IPS-18a (cell line): ENCODE measurements around the gene LRRC34.

Source experiments
- H3K27ac ChIP-seq: one replicate; pipeline ENCODE4 v1.5.1; 2013; ENCODE audit warnings: low read length
- H3K27me3 ChIP-seq: one replicate; pipeline ENCODE4 v1.6.1; 2013; ENCODE audit warnings: mild to moderate bottlenecking, low read length; ENCODE audit not compliant: control insufficient read depth, insufficient read depth
- H3K36me3 ChIP-seq: one replicate; pipeline ENCODE4 v1.6.1; 2013; ENCODE audit warnings: low read depth, low read length; ENCODE audit not compliant: control insufficient read depth
- H3K4me1 ChIP-seq: one replicate; pipeline ENCODE4 v1.6.1; 2013; ENCODE audit warnings: low read depth, low read length; ENCODE audit not compliant: control insufficient read depth
- H3K4me3 ChIP-seq: one replicate; pipeline ENCODE4 v1.5.1; 2013; ENCODE audit warnings: low read length
- H3K9ac ChIP-seq: one replicate; pipeline ENCODE4 v1.6.1; 2013; ENCODE audit warnings: mild to moderate bottlenecking, low read length, moderate library complexity
- H3K9me3 ChIP-seq: one replicate; pipeline ENCODE4 v1.6.1; 2013; ENCODE audit warnings: low read depth, low read length; ENCODE audit not compliant: control insufficient read depth

LRRC34 gene

DNA sequence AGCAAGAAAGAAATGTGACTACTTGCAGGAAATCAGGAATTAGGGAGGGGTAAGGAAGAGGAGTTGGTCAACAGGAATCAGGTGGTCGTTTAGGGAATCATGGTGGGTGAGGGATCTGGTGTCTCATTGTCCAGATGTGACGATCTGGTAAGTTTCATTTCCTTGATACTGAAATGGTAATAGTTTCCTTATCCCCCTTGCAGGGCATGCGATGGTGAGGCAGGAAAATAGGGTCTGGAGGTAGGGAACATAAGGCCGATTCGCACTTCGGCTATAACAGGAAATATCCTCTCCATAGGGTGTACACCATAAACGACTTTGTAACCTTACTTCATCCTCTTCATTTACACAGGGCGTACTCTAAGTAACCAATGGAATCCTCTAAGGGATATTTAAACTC, 574 bp upstream of the LRRC34 start:
- H3K9me3 ChIP-seq, result peaks cover 5% of the 10 kb centered on the region
- peaks cover 11% of the 10 kb centered on the region for H3K4me1 ChIP-seq
- H3K27ac ChIP-seq, result no peak overlapping the region
- H3K4me3 ChIP-seq, result peak overlapping the region; percentile 59
- H3K36me3 ChIP-seq, result no peaks in the 10 kb centered on the region
- H3K27me3 ChIP-seq, result peaks cover 40% of the 10 kb centered on the region
- no peak overlapping the region for H3K9ac ChIP-seq

DNA sequence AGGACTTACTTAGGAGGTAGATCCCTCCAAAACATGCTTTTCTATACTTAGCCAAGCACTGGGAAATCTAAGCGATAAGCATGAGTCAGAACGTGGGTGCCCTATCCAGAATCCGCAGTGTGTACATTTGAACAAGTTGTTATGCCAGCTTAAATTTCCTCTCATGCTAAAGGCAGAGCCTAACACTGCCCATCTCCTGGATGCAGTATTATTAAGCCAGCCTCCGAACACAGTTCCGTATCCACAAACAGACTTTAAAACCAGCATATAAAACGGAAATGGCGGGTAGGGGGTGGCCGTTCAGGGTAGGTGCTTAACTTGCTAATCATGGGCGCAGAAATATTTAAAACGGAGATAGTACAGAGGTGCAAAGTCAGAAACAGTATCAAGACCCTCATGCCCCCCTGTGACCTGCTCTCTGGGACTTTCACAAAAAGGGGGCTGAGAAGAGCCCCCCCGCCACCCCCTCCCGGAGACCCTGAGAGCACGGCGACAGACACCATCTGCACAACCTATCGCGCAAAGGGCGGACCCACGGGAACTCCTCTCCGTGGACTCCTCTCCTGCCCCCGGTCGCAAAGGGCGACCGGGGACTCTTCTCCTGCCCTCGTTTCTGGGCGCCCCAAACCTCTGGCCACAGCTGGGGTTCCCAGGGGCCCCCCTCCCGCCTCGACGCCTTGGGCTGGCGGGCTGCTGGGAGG, 923 bp downstream of the LRRC34 start:
- peaks cover 5% of the 10 kb centered on the region for H3K9me3 ChIP-seq
- H3K36me3 ChIP-seq, result no peaks in the 10 kb centered on the region
- H3K9ac ChIP-seq, result peak overlapping the region; percentile 53
- H3K27ac ChIP-seq, result no peak overlapping the region
- H3K27me3 ChIP-seq, result peaks cover 40% of the 10 kb centered on the region
- peak overlapping the region; percentile 59 for H3K4me3 ChIP-seq
- peaks cover 11% of the 10 kb centered on the region for H3K4me1 ChIP-seq

DNA sequence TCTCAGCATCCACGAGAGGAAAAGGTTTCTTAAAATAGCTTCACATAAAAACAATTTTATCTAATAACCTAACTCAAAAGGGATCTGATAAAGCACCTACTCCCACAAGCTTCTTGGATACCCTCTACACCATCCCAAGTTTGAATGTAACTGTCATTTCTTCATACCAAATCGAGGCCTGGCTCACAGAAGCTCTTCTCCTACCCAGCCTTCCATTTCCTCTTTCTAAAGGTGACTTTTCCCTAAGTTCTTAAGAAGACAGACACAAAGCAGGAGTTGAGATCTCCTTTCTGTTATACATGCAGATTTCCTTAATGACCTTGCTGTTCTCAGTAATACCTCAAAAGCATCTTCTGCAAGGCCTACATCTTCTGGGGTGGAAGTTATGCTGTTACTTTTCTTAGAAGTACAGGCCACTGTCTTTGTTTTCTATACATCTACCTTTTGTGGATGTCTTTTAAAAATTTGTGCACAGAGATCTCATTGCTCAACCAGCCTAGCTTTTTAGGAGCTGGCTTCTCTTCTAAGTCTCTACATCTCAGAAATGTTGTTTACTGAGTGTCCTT, 3.4 kb downstream of the LRRC34 start:
- Histone ChIP-seq H3K4me3 (no peak overlapping the region), H3K27me3 (peaks cover 33% of the 10 kb centered on the region), H3K27ac (no peak overlapping the region), H3K4me1 (peaks cover 11% of the 10 kb centered on the region), H3K9me3 (no peaks in the 10 kb centered on the region), H3K9ac (no peak overlapping the region), H3K36me3 (no peaks in the 10 kb centered on the region)

DNA sequence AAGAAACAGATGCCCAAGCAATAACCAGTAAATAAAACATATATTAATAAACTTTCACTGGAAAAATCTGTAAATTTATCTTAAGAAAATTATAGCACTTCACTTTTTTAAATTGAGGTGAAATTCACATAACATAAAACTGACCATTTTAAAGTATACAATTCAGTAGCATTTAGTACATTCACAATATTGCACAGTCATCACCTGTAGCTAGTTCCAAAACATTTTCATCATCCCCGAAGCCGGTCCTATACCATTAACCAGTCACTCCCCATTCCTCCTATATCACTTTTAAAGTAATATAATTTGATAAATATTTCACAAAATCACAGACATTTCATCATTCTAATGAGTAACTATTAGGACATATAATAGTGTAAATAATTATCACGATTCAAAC, 8.0 kb downstream of the LRRC34 start:
- Histone ChIP-seq H3K9ac (no peak overlapping the region), H3K9me3 (no peaks in the 10 kb centered on the region)

DNA sequence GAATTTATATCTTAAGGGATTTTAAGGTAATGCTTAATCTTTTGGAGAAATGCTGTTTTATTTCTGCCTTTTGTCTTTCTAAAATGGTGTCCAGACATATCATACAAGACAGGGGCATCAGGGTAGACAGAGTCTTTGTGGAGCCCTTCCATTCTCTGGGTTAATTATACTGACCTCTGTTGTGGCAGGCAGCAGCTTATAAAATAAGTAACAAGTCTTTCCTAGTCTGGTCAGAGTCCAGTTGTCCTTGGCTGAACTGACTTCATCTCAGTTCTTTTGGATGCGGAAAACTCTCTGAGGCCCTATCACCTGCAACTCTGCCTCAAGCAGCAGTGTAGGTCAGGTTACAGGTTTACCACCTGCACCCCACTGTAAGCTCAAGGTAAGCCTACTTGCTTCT, 20.3 kb downstream of the LRRC34 start:
- Histone ChIP-seq H3K27me3 (no peaks in the 10 kb centered on the region), H3K27ac (no peak overlapping the region), H3K36me3 (peaks cover 17% of the 10 kb centered on the region), H3K4me1 (no peaks in the 10 kb centered on the region), H3K4me3 (no peak overlapping the region), H3K9ac (no peak overlapping the region), H3K9me3 (no peaks in the 10 kb centered on the region)

More for the DNA sequence above, 8.0 kb downstream of the LRRC34 start:
- no peaks in the 10 kb centered on the region for H3K27me3 ChIP-seq
- no peak overlapping the region for H3K27ac ChIP-seq
- H3K4me1 ChIP-seq, result no peaks in the 10 kb centered on the region
- H3K36me3 ChIP-seq, result no peaks in the 10 kb centered on the region
- no peak overlapping the region for H3K4me3 ChIP-seq

DNA sequence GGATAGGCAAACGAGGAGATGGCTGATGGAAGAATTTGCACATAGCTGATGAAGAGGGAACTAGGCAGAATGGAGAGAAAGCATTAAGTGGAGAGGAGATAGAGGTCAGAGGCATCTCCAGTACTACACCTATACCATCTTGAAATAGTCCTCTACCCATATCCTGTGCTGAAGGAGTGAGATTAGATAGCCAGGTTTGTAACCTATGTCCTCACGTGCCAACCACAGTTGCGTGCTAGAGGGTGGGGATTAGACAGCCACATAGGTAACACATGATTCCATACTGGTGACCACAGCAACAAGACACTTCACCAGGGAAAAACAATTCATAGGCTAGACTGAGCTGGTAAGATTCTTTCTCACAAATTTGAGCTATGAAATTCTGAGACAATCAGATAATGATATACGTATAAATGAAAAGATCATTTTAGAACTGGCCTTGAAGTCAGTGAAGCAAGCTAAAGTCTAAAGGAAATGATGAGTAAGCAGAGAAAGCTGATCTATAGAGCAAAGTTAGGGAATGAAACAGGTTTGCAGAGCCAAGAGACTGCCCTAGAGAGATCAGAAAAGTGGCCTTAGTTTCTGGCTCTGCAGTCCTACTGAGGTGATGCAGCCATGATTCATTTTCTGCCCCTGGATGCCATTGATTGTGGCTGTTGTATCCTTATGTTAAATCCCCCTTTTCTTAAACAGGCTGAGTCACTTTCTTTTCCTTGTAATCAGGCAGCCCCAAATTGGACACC, 21.8 kb downstream of the LRRC34 start:
- Histone ChIP-seq H3K9ac (no peak overlapping the region), H3K27ac (no peak overlapping the region), H3K36me3 (peaks cover 31% of the 10 kb centered on the region), H3K4me1 (no peaks in the 10 kb centered on the region), H3K27me3 (no peaks in the 10 kb centered on the region), H3K9me3 (no peaks in the 10 kb centered on the region), H3K4me3 (no peak overlapping the region)

DNA sequence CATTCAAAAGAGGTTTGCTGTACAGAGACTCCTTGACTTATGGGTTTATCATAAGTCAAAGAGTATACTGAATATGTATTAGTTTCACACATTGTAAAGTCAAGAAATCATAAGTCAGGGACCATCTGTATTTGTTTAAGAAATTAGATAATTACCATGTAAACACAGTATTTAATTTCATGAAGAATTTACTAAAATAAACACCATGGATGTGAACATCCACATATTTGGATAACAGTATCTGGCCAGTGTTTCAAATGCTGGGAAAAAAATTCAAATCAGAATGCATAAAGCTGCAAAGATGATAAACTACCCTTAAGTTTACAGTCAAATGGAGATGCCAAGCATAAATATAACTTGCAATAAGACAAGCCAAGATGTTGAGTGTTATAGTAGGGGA, 22.5 kb downstream of the LRRC34 start:
- H3K9ac ChIP-seq, result no peak overlapping the region
- peaks cover 36% of the 10 kb centered on the region for H3K36me3 ChIP-seq
- H3K27ac ChIP-seq, result no peak overlapping the region
- H3K27me3 ChIP-seq, result no peaks in the 10 kb centered on the region
- H3K9me3 ChIP-seq, result no peaks in the 10 kb centered on the region
- H3K4me3 ChIP-seq, result no peak overlapping the region
- H3K4me1 ChIP-seq, result no peaks in the 10 kb centered on the region

DNA sequence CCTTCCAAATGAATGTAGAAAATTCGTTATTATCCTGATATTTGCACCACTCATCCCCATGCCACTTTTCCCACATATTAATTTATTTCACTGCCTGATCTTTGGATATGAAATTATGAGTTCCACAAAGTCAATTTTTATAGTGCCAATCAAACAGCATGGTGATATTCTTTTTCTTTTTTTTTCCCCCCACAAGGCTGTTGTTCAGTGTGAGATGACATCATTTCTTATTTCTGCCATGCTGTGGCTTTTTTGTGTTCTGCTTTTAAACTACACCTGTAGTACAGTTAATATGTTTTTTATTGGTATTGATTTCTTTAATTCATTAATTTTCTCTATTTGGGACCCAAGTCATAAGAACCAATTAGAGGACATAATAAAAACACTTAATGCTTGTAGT, 24.9 kb downstream of the LRRC34 start:
- Histone ChIP-seq H3K4me1 (no peaks in the 10 kb centered on the region), H3K4me3 (no peak overlapping the region), H3K9me3 (no peaks in the 10 kb centered on the region), H3K9ac (no peak overlapping the region), H3K27ac (no peak overlapping the region), H3K27me3 (no peaks in the 10 kb centered on the region), H3K36me3 (peaks cover 59% of the 10 kb centered on the region)

DNA sequence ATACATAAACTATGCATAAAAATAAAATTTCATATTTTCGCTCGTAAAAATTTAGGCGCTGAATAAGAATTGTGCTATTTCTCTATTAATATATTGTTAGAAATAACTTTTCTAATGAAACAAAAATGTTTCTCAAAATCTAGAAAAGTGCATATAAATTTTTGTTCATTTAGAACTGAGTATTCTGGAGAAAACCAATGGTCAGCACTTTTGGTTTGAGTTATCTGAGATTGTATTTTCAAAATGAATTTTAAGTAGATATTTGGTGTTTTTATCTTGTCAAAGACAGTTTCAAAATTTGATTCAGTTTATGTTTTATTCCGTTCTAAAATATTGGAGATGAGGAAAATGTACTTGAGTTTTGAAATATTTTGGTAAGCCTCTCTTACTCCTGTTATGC, 25.6 kb downstream of the LRRC34 start:
- Histone ChIP-seq H3K9me3 (no peaks in the 10 kb centered on the region), H3K27me3 (no peaks in the 10 kb centered on the region), H3K27ac (no peak overlapping the region), H3K4me1 (no peaks in the 10 kb centered on the region), H3K4me3 (no peak overlapping the region), H3K36me3 (peaks cover 65% of the 10 kb centered on the region), H3K9ac (no peak overlapping the region)

DNA sequence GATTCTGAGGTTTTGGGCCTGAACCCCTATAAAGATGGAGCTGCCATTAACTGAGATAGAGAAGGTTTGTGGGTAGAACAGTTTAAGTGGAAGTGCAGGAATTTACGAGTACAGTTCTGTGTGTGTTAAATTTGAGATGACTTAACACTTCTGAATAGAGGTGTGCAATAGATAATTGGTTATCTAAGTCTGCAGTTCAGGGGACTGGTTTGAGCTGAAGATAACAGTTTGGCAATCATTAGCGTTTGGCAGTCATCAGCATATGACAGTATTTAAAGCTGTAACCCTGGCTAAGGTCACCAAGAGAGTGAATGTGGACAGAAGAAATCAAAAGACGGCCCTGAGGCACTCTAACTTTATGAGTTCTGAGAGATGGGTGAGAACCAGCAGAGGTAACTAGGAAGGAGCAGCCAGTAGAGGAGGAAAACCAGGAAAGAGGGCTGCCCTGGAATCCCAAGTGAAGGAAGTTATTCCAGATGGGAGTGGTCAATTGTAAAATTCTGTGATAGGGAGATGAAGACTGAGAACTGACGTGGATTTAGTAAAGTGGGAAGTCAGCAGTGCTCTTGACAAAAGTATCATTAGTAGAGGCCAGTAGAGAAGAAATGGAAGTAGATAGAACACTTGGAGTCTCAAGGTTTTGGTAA, 31.4 kb downstream of the LRRC34 start:
- H3K4me3 ChIP-seq, result no peak overlapping the region
- H3K9me3 ChIP-seq, result no peaks in the 10 kb centered on the region
- no peaks in the 10 kb centered on the region for H3K27me3 ChIP-seq
- no peak overlapping the region for H3K27ac ChIP-seq
- peaks cover 85% of the 10 kb centered on the region for H3K36me3 ChIP-seq
- peaks cover under 1% of the 10 kb centered on the region for H3K4me1 ChIP-seq
- H3K9ac ChIP-seq, result no peak overlapping the region

DNA sequence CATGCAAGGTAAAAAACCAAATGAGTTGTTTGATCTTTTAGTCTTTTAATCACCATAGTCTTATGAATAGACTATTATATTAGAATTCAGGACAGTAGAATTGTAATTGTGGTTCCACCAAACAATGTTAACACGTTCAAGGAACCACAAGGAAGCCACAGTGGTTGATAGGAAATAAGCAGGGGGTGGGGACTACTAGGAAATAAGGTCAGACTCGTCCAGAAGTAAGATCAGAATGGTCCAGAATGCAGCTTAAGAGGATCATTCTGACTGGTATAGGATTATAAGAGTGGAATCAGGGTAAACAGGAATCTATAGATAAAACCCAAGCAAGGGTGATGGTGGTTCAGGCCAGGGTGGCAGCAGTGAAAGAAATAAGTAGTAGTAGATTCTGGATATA, 32.0 kb downstream of the LRRC34 start:
- no peaks in the 10 kb centered on the region for H3K9me3 ChIP-seq
- peaks cover 85% of the 10 kb centered on the region for H3K36me3 ChIP-seq
- no peak overlapping the region for H3K9ac ChIP-seq
- H3K4me3 ChIP-seq, result no peak overlapping the region
- H3K4me1 ChIP-seq, result peaks cover 6% of the 10 kb centered on the region
- no peaks in the 10 kb centered on the region for H3K27me3 ChIP-seq
- H3K27ac ChIP-seq, result no peak overlapping the region
